ENCODE data around the gene RYR1.

GRCh38 chr19:38528213-38528755 lies 94.8 kb downstream of the RYR1 start:
- TF ChIP-seq TBL1XR1 (IDR thresholded peaks at IDR 0.05; ENCODE audit: low read depth, low read length) = no peak
- TF ChIP-seq ZNF687 (IDR thresholded peaks at IDR 0.05) = no peak
- no peak for TF ChIP-seq HDAC6 (IDR thresholded peaks at IDR 0.05; ENCODE audit: unreplicated experiment)
- no peak for TF ChIP-seq CTCF (IDR thresholded peaks at IDR 0.05 in 2 of 3, conservative IDR thresholded peaks at IDR 0.05 in 1 of 3; ENCODE audit: control insufficient read depth in 2 of 3, extremely low read depth in 1 of 3, insufficient read depth in 1 of 3, low read depth in 3 of 3, low read length in 3 of 3)
- no peak for TF ChIP-seq TCF7 (IDR thresholded peaks at IDR 0.05; ENCODE audit: borderline replicate concordance)
- TF ChIP-seq RCOR1 (conservative IDR thresholded peaks at IDR 0.05; ENCODE audit: low read depth, low read length) = no peak
- TF ChIP-seq POLR2A (IDR thresholded peaks at IDR 0.05; ENCODE audit: low read depth, low read length) = no peak
- TF ChIP-seq TAF1 (IDR thresholded peaks at IDR 0.05; ENCODE audit: borderline replicate concordance, low read depth, low read length) = no peak
- TF ChIP-seq ETV6 (conservative IDR thresholded peaks at IDR 0.05 in 1 of 2, IDR thresholded peaks at IDR 0.05 in 1 of 2; ENCODE audit: borderline replicate concordance in 1 of 2, low read depth in 1 of 2) = no peak
